Measurements from ENCODE around the gene CRYM.
"Not testable (repeated sequence)": the region's sequence is repeated elsewhere in the genome, so short reads cannot be mapped to it uniquely, and the experiment has no call there.

Gene CRYM

DNA sequence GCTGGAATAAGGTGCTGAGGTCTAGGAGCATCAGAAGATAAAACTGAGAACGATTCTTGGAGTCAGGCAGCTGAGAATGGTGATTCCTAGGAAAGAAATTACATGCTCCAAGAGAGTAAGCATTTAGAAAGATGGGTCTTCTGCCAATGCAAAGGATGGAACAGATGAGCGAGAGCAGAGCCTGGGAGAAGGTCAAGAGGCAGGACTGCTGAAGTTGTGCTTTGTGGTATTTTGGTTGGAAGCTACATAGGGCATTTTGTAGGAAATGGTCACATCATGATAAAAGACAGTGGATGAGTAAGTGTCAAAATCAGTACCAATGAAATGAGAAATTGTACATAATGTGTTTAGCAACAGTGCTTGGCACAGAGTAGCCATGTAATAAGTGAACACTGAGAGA, 1.4 kb upstream of the CRYM start:
- no peak for DNase-seq (ENCODE audit: low read depth, low spot score)

DNA sequence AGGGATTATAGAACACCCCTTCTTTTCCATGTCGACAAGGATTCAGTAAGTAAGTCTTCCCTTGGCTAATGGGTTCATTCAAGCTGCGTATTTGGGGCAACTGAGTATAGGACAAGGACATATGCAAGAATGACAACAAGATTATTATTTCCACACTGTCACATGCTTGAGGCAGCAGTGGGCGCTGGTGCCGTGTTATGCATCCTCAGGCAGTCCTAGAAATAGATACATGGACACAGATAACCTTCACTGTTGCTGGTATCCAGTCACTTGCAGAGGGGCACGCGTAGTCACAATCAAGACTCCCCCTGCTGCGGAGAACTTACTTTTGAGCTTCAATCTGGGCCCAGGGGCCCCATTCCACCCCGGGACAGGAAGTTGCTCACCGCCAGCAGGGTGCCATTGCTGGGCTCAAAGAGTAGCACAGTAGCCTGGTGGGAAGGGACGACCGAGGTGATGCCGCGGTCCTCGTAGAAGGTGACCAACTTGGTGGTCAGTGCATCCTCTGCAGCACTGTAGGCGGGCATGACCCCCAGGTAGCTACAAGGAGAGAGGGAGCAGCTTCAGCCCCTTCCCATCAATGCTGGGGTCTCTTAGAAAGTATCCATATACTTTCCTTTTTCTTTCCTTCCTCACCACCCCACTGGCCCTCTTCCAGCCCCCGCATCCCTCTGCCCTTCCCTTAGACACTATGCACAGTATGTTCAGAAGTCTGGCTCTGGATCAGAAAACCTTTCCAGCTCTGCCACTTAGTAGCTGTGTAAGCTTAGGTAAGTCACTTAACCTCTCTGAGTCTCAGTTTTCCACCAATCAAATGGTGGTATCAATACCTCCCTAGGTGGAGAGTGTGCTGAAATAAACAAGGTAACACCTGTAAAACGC, 804 bp downstream of the CRYM start:
- DNase-seq (ENCODE audit: low read depth, low spot score), result no peak

DNA sequence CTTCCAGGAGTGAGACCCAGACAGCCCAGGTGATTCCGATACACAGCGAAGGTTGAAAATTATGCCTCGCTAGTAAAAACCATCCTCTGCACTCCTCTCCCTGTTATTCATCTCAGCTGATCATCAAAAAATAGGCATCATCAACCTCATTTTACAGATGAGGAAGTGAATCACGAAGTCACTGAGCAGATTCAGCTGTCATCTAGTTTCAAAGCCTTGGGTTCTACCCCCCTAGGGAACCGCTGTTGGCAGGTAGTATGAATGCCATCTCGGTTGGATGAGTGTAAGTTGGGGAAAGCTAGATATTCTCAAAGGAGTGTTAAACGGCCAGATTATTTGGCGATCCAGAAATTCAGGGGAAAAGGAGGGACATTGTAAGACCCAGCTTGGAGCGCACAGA, 2.0 kb downstream of the CRYM start:
- DNase-seq (ENCODE audit: low read depth, low spot score), result no peak

DNA sequence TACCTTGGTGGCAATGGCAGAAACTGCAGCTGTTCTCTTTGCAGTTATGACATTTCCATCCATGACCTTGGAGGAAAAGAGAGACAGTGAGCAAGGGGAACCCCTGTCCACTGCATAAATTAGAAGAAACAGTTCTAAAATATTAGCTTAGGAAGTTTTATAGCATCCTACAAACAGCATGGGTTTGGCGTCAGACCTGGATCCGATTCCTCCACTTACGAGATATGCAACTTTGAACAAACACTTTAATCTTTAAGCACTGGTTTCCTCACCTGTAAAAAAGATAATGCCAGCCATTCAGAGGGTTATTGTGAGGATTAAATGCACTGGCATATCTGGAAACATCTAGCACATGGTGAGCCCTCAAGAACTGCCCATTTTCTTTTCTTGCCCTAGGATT, 2.6 kb downstream of the CRYM start:
- no peak for DNase-seq (ENCODE audit: low read depth, low spot score)

DNA sequence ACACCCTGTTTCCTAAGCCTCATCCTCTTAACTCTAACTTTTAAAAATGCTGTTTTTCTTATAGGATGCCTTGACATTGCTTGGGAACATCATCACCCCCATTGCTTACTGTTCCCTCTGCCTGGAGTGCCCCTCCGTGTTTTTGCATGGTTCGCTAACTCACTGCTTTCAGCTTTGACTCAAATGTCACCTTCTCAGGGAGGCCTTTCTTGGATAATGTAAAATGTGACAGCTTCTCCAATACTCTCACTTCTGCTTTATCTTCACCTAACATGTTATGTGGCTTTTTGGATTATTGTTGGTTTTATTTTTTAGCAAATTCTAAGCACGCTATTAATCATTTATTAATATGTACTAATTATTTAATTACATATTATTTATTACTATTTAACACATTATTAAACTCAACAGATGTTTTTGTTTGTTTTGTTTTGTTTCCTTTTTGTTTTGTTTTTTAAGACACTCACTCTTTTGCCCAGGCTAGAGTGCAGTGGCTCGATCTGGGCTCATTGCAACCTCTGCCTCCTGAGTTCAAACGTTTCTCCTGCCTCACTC, 3.8 kb downstream of the CRYM start:
- no peak for DNase-seq (ENCODE audit: low read depth, low spot score)

DNA sequence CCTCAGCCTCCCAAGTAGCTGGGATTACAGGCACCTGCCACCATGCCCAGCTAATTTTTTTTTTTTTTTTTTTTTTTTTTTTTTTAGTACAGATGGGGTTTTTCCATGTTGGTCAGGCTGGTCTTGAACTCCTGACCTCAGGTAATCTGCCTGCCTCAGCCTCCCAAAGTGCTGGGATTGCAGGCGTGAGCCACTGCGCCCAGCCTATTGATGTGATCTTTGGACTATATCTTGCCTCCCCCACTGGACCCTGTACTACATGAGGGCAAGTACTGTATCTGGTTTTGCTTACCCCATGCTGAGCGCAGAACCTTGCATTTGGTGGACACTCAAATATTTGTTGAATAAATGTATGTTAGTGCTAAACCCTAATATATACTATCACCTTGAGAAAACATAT, 5.3 kb downstream of the CRYM start:
- DNase-seq (ENCODE audit: low read depth, low spot score), result not testable (repeated sequence)

DNA sequence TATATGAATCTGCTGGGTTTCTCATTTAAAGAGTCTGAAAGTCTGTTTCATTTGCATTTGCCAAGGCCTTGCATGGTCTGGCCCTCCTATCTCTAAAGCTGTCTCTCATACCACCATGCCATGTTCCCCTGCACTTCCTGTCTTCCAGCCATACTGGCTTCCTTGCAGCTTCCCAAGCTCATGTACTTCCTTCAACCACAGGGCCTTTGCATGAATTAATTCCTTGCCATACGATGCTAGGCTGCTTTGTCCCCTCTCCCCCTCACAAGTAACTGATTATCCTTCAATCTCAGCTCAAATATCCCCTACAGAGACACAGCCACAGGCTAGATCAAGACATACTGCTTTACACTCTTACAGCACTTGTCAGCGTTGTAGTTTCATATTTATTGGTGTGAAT, 5.8 kb downstream of the CRYM start:
- no peak for DNase-seq (ENCODE audit: low read depth, low spot score)

DNA sequence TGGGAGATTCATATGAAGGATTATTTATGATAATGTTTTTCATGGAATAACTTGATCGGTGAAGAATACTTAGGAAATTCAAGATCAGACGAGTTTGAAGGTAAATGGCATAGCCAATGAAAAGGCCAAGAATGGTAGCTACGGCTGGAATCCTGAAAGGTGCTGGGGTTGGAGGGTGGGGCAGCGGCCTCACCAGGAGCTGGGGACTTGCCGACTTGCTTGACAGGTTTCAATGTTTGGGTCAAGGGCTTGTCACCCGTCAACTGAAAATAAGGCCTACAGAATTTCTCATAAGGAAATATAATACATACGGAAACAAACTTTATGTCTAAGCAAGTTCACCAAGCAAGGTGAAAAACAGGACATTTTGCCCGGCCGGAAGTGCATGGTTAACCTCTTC, 9.9 kb downstream of the CRYM start:
- DNase-seq (ENCODE audit: low read depth, low spot score), result no peak

DNA sequence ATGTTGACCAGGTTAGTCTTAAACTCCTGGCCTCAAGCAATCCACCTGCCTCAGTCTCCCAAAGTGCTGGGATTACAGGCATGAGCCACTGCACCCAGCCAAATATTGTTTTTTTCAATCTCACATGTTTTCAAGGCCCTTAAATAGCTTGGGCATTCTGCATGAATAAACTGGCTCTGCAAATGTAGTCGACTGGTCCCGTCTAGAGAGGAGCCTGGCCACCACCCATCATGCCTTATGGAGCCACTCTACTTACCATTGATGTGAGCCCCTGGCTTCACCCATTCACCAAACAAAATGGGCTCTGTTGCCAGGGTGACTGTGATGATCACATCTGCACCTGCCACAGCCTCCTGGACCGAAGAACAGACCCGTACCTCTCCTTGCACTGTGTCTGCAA, 10.8 kb downstream of the CRYM start:
- DNase-seq (ENCODE audit: low read depth, low spot score), result no peak

DNA sequence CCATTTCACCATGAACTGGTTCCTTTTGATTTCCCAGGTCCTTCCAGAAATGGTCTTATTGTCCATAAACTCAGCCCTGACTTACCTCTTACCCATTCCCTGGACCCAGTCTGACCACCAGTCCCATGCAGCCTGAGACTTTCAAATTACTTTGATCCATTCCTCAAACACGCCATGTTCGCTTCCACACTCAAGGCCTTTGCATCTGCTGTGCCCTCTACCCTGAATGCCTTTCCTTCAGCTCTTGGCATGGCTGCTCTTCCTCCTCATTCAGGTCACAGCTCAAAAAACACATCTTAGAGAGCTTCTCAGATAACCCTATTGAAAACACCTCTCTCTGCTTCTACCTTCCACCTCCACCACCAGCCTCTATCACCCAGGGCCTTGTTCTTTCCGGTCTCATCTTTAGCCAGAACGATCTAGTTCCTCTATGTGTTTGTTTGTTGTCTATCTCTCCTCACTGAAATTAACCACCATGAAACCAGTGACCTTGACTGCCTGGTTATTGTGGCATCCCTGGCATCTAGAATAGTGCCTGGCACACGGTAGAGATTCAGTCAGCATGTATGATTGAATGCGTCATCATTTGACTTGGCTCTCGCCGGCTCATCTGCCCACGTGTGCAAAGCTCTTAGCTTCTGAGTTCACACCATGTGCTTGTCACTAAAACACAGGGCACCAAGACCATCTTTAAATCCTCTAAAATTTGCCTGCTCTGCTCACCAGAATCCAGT, 12.8 kb downstream of the CRYM start:
- no peak for DNase-seq (ENCODE audit: low read depth, low spot score)

DNA sequence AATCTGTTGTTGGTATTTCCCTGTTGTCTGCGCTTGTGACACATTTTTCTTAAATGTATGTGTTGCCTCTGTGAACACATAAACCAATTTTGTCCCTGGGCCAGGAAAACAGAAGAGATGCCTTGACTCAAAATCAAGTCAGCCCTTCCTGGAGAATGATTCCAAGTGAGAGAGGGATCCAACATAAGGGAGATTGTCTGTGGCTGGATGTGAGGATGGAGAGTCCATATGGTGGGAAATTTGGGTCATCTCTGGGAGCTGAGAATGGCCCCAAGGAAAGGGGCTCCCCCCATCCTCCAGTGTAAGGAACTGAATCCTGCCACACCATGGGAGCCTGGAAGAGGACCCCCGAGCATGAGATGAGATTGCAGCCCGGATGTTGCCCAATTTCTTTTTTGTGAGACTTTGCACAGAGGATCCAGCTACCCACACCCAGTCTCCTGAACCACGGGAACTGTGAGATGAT, 13.5 kb downstream of the CRYM start:
- DNase-seq (ENCODE audit: low read depth, low spot score), result peak; percentile 3

DNA sequence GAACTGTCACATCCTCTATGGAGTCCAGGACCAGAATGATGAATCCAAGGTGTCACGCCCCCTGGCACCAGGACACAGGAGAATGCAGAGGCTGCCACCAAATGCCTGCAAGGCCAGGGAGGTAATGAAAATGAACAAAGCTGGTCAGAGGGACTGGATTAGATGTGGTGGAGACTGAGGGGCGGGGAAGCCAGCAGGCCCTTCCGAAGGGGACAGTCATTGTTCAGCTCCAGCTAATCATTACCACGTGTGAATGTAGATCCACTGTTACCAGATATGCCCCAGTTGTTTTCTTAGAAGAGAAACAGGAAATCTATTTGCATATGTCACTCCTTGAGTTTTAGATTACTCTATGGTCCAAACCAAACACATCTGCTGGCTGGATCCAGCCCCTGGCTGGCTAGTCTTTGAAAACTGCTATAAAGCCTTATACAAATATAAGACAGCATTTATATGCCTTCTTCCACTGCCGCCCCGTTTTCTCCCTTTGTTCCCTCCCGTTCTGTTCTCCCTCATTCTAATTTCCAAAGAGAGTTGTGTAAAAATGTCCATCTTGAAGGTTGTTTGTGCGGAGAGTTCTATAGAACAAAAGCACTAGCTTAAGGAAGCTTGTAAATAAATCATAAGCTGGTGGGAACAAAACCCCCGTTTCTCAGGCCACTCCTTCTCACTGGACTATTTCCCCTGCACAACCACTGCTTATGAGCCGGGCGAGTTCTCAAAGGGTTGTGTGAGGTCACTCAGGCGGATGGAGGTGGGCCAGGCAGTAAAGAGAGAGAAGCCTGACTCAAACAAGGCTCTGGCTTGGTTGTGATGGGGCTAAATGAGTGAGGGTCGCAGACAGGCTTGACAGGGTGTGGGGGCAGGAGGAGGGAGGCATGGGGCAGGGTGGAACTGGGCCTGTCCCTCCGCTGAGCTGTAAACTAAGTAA, 14.2 kb downstream of the CRYM start:
- DNase-seq (ENCODE audit: low read depth, low spot score), result peak; percentile 41

DNA sequence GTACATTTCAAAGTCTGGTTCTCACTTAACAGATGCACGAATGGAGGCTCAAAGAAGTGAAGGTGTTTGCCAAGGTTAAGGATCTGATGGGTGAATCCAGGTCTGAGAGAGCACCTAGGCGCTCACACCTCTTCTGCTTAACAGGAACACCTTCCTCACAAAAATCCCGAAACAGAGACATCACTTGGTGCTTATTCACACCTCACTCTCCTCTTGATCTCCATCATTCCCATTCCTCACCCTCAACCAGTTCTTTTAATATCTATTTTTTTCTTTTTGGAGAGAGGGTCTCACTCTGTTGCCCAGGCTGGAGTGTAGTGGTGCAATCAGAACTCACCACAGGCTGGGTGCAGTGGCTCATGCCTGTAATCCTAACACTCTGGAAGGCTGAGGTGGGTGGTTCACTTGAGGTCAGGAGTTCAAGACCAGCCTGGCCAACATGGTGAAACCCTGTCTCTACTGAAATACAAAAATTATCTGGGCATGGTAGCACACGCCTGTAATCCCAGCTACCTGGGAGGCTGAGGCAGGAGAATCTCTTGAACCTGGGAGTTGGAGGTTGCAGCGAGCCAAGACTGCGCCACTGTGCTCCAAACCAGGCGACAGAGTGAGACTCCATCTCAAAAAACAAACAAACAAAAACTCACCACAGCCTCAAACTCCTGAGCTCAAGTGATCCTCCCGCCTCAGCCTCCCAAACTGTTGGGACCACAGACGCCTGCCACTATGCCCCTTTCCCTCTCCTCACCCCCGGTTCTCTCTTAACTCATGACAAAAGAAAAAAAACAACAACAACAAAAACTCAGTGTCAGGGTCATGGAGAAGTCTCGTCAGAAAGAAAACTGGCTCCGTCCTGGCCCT, 15.1 kb downstream of the CRYM start:
- no peak for DNase-seq (ENCODE audit: low read depth, low spot score)

DNA sequence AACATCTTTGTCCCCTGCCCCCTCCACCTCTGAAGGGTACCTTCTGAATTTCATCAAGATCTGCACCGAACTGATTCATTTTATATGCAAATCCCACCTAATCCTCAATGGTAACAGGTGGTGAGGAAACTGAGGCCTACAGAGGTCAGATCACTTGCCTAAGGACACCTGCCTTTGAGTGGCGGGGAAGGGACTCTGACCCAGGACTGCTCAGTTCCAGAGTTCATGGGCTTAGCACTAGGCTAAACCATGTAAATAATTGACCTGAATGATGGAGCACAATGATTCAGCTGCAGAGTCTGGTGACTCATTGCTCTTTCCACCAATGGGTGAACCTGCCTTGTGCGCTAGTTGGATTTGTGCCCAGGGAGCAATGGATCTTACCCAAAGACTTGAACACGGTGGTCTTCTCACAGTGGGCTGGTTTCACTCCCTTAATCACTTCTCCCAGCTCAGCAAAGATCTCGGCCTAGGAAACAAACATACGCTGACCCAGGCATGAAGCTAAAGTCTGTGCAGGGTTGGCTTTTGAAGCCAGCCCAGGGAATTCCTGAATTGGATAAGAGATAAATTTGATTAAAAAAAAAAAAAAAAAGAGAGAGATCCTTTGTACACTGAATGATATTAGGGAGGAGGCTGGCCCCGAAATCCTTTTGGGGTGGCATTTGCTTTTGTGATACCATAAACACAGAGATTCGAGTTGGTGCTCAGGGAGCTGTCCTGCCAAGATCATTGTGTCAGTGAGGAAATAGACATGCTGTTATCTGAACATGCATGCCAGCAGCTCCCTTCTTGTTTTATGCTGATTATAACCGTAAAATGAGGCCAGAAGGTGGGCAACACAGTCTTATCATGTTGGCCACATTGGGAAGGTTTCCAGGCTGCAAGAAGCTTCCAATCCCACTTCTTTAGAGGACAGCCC, 17.0 kb downstream of the CRYM start:
- DNase-seq (ENCODE audit: low read depth, low spot score), result peak; percentile 85

DNA sequence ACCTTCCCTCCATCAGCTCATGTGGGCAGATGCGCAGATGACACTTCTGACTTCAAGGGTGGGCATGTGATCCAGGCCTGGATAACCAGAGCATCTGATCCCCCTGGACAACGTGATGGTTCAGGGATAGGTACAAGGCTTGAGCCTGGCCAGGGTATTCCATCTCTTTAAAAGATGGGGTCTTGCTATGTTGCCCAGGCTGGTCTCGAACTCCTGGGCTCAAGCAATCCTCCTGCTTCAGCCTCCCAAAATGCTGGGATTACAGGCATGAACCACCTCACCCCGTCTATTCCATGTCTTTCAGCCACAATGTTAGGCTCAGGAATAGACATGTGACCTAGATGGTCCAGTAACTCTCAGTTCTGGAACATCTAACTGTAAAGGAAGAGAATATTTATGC, 20.8 kb downstream of the CRYM start:
- no peak for DNase-seq (ENCODE audit: low read depth, low spot score)

DNA sequence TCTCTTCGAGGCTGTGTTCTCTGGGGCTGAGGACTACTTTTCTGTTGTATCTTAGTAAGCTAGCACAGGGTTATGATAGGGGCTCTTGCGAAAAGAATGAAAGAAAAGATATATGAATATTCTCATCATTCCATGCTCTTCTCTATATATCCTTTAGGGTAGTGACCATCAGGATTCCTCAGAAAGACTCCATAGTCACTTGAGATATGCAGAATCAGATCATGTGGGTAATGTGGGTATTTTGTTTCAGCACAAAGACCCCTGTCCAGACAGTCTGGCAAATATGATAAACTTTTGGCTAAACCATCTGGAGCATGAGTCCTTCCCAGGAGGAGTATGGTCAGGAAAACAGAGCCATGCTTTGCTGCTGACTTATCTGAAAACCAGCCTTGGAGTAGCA, 21.5 kb downstream of the CRYM start:
- no peak for DNase-seq (ENCODE audit: low read depth, low spot score)

DNA sequence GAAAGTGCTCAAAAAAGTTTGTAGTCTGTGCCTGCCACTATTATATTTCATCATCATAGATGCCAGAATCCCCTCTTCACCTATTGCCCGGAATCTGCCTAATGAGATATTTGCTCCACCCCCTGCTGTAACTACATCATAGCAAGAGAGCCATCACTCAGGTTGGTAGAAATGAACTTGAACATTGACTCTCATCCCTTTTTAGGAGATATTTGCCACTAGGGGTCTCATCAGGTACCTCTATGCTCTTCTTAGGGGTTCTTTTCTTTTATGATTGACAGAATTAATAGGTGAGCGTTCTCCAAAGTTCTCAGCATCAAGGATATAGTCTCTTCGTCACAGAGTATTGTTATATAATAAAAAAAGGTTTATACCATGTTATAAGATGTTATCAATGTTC, 24.6 kb downstream of the CRYM start:
- DNase-seq (ENCODE audit: low read depth, low spot score), result no peak

DNA sequence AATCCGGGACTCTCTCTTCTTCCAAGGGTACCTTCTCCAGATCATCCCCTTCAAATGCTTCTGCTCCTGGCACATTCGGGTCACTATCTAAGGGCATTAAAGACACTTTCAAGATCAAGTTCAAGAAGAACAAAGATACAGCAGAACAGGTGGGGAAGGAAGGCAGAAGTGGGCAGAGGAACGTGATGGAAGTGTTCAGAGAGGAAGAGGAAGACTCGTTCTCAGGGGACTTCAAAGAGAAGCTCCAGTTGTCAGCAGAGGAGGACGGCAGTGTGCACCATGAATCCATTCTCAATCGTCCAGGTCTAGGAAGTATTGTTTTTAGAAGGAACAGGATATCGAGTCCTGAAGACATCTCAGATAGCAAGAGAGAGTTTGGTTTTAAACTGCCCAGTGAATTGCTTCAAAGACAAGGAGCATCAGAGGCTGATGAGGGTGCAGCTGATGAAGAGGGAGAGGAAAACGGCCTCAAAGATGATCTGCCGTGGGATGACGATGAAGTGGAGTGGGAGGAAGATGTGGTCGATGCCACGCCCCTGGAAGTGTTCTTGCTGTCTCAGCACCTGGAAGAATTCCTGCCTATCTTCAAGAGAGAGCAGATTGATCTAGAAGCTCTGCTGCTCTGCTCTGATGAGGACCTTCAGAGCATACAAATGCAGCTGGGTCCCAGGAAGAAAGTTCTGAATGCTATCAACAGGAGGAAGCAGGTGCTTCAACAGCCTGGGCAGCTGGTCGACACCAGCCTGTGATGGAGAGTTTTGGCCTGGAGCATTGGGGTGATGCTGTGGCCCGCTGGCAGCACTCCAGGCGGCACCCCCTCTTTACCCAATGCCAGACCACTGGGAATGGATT, 27.8 kb downstream of the CRYM start:
- DNase-seq (ENCODE audit: low read depth, low spot score), result no peak

DNA sequence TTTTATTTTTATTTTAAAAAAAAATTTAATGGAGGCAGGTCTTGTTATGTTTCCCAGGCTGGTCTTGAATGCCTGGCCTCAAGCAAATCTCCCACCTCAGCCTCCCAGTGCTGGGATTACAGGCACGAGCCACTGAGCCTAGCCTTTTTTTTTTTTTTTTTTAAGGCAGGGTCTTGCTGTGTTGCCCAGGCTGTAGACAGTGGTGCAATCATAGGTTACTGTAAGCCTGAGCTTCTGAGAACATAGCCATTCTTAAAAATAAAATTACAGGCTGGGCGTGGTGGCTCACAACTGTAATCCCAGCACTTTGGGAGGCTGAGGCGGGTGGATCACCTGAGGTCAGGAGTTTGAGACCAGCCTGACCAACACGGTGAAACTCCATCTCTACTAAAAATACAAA, 29.9 kb downstream of the CRYM start:
- DNase-seq (ENCODE audit: low read depth, low spot score), result not testable (repeated sequence)

Data from astrocyte of the hippocampus (primary cell).